Tibial artery (tissue), 4 donors: ENCODE data around the gene P2RX1.

ENCODE experiments used
- DNase-seq, 2 donors: peaks; one replicate each; pipeline ENCODE4 v3.0.0-alpha.2; 2019
- H3K27ac ChIP-seq, 2 donors: fragments of 200-600 bp; sonication (generic) in 1 of 2; 1 replicate in 1 of 2; 2 replicates in 1 of 2; pipeline ENCODE4 v1.5.1; 2018 to 2019; ENCODE audit warnings: mild to moderate bottlenecking in 1 of 2
- H3K27me3 ChIP-seq, 2 donors: fragments of 200-600 bp; sonication (generic) in 1 of 2; one replicate each; pipeline versions ENCODE4 v1.5.1 to v1.6.0; 2016 to 2019
- H3K36me3 ChIP-seq, 3 donors: fragments of 200-600 bp; sonication (generic) in 2 of 3; one replicate each; pipeline ENCODE4 v1.5.1; 2016 to 2019; ENCODE audit warnings: mild to moderate bottlenecking in 2 of 3
- H3K4me1 ChIP-seq, 4 donors: fragments of 200-600 bp; sonication (generic) in 2 of 4; 1 replicate in 3 of 4; 2 replicates in 1 of 4; pipeline ENCODE4 v1.5.1; 2016 to 2019
- H3K4me3 ChIP-seq, 2 donors: fragments of 200-600 bp; sonication (generic) in 1 of 2; 1 replicate in 1 of 2; 2 replicates in 1 of 2; pipeline ENCODE4 v1.5.1; 2018 to 2019; ENCODE audit warnings: mild to moderate bottlenecking in 2 of 2
- H3K9me3 ChIP-seq, 3 donors: fragments of 200-600 bp; sonication (generic) in 1 of 3; one replicate each; pipeline ENCODE4 v1.5.1; 2016 to 2019
- CTCF ChIP-seq, 2 experiments: fragments of 200-600 bp in 1 of 2; fragments of 450-650 bp in 1 of 2; IDR thresholded peaks; one replicate each; pipeline ENCODE4 v1.5.1; 2017 to 2019; ENCODE audit warnings: antibody characterized with exemption in 2 of 2, mild to moderate bottlenecking in 1 of 2, moderate library complexity in 1 of 2
- intact Hi-C: fragments of 100-400 bp; cut with DNase I; formaldehyde crosslinking; loops from one replicate; pipeline ENCODE4 v1.15.0; 2023; ENCODE audit warnings: low total_unique reads

Gene P2RX1

GRCh38 chr17:3852561-3852960, 63.7 kb downstream of the P2RX1 start:
- peak in 1 of 2 donors; percentile 37 for DNase-seq
- Histone ChIP-seq H3K9me3 (no peaks in the 10 kb centered on the region), H3K27ac (no peak overlapping the region), H3K4me3 (no peak overlapping the region), H3K36me3 (no peaks in the 10 kb centered on the region), H3K4me1 (no peaks in the 10 kb centered on the region), H3K27me3 (peaks cover 0 to 4% of the 10 kb centered on the region in 2 donors)
- intact Hi-C loops, result no loop called here
- no peak for TF ChIP-seq CTCF (IDR thresholded peaks at IDR 0.05)

DNA sequence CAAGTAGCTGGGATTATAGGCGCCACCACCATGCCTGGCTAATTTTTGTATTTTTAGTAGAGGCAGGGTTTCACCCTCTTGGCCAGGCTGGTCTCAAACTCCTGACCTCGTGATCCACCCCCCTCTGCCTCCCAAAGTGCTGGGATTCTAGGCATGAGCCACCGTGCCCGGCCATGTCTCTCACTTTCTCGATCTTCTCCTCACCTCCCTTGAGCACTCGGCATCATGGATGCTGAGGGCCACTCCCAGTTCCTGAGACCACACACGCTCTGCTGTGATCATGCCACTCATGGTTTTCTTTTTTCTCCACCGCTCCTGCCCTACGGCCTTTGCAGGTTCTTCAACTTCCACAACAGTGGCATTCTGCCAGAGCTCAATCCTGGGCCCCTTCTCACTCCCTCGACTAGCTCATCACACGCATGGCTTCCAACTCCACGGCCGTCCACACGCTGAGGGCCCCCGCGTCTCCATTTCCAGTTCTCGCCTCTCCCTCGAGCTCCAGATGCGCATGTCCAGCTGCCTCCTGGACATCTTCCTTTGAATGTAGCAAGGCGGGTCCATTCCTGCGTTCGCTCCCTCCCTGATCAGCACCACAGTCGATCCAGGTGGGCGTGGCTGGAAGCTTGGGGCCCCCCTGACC, 64.7 kb downstream of the P2RX1 start:
- H3K27me3 ChIP-seq, result peaks cover 0 to 4% of the 10 kb centered on the region in 2 donors
- peaks cover 0 to under 1% (median 0%) of the 10 kb centered on the region in 4 donors for H3K4me1 ChIP-seq
- intact Hi-C loops, result no loop called here
- no peak overlapping the region for H3K27ac ChIP-seq
- no peaks in the 10 kb centered on the region for H3K36me3 ChIP-seq
- H3K9me3 ChIP-seq, result no peaks in the 10 kb centered on the region
- H3K4me3 ChIP-seq, result no peak overlapping the region
- peak in 1 of 2 donors; percentile 56 for DNase-seq
- TF ChIP-seq CTCF (IDR thresholded peaks at IDR 0.05), result no peak

DNA sequence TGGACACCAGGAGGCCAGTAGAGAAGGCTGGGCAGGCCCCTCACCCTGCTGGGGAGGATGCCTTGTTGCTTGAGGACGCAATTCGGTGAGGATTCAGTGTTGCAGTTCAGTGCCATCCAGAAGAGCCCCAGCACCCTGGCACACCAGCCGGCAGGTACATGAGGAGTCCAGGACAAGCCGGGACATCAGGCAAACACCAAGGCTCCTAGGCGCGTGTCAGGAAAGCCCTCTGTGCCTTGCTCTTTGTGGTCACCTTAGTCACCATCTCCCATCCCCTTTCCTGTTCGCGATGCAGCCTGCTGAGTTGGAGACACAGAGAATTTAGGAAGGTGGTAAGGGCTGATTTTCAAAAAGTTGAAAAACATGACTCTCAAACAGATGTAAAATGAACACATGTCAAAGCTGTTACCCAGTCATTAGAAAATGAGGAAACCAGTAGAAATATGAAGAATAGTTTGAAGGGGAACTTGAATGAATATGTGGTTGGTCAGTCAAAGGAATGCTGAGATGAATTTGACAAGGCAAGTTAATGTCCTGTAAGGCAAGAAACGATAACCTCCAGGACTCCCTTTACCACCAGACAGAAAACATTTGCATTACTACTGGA, 67.9 kb downstream of the P2RX1 start:
- intact Hi-C loops, result loop anchor here (10.0 kb wide), 1 partner anchor 114 kb away; no protein-coding TSS in a partner anchor

GRCh38 chr17:3847165-3847670, 69.0 kb downstream of the P2RX1 start:
- intact Hi-C loops, result loop anchor here (10.0 kb wide), 1 partner anchor 112 kb away; no protein-coding TSS in a partner anchor
- peaks cover 0 to 25% (median 10%) of the 10 kb centered on the region in 4 donors for H3K4me1 ChIP-seq
- peaks cover 0 to 4% of the 10 kb centered on the region in 2 donors for H3K27me3 ChIP-seq
- peaks cover 0 to 14% (median 4%) of the 10 kb centered on the region in 3 donors for H3K36me3 ChIP-seq
- H3K27ac ChIP-seq, result no peak overlapping the region
- H3K4me3 ChIP-seq, result no peak overlapping the region
- no peaks in the 10 kb centered on the region for H3K9me3 ChIP-seq
- no peak for DNase-seq
- TF ChIP-seq CTCF (IDR thresholded peaks at IDR 0.05), result no peak

More for the DNA sequence above, 67.9 kb downstream of the P2RX1 start:
- no peak for TF ChIP-seq CTCF (IDR thresholded peaks at IDR 0.05)
- no peaks in the 10 kb centered on the region for H3K9me3 ChIP-seq
- peak in 1 of 2 donors; percentile 60 for DNase-seq
- H3K27ac ChIP-seq, result no peak overlapping the region
- H3K4me3 ChIP-seq, result no peak overlapping the region
- H3K27me3 ChIP-seq, result peaks cover 0 to 4% of the 10 kb centered on the region in 2 donors
- H3K36me3 ChIP-seq, result peaks cover 0 to 3% (median 0%) of the 10 kb centered on the region in 3 donors
- H3K4me1 ChIP-seq, result peaks cover 0 to 23% (median 10%) of the 10 kb centered on the region in 4 donors
